ENCODE results near the gene SEPTIN5. TPM values are rescaled to one million over a fixed set of nuclear protein-coding genes. Genes with fewer than 3 reads are reported as not detected.

Gene SEPTIN5
- total RNA-seq, 1 donor from 2014 or later, result 141 TPM

GRCh38 chr22:19719050-19719482 is 4.8 kb downstream of the SEPTIN5 start:
- no peak for TF ChIP-seq CTCF (IDR thresholded peaks at IDR 0.05; ENCODE audit: borderline replicate concordance)
- peak overlapping the region; percentile 94 for H3K27ac ChIP-seq (replicated peaks)
- peaks cover 29% of the 10 kb centered on the region for H3K36me3 ChIP-seq
- intact Hi-C loops (cut with micrococcal nuclease), result no loop called here
- peak overlapping the region; percentile 80 for H3K4me3 ChIP-seq
- H3K27me3 ChIP-seq (ENCODE audit: low read depth), result peaks cover 78% of the 10 kb centered on the region
- H3K4me1 ChIP-seq, result peaks cover 93% of the 10 kb centered on the region
- no peaks in the 10 kb centered on the region for H3K9me3 ChIP-seq (replicated peaks)
- DNase-seq, result peak; percentile 49

DNA sequence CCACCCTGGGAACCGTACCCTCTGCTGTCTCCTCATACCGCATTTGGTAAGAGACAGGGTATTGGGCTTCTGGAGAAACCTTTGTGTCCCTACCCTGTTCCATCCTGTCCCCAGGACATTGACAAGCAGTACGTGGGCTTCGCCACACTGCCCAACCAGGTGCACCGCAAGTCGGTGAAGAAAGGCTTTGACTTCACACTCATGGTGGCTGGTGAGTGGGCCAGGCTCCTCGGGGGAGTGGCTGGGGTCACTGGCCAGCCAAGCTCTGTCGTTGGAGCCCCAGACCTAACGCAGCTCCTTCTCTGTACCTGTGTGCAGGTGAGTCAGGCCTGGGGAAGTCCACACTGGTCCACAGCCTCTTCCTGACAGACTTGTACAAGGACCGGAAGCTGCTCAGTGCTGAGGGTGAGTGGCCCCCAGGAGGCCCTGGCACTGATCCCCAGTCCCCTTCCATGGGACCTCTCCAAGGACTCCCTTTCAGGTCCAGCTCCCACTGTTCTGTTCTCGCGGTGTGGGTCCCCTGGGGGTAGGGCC is 5.3 kb downstream of the SEPTIN5 start:
- no peaks in the 10 kb centered on the region for H3K9me3 ChIP-seq (replicated peaks)
- peaks cover 82% of the 10 kb centered on the region for H3K27me3 ChIP-seq (ENCODE audit: low read depth)
- TF ChIP-seq CTCF (IDR thresholded peaks at IDR 0.05; ENCODE audit: borderline replicate concordance), result no peak
- peak overlapping the region; percentile 94 for H3K27ac ChIP-seq (replicated peaks)
- intact Hi-C loops (cut with micrococcal nuclease), result no loop called here
- no peak for DNase-seq
- peak overlapping the region; percentile 80 for H3K4me3 ChIP-seq
- H3K36me3 ChIP-seq, result peaks cover 29% of the 10 kb centered on the region
- peaks cover 95% of the 10 kb centered on the region for H3K4me1 ChIP-seq

GRCh38 chr22:19720150-19720827 is 6.0 kb downstream of the SEPTIN5 start:
- Histone ChIP-seq H3K4me1 (peaks cover 88% of the 10 kb centered on the region), H3K27me3 (ENCODE audit: low read depth) (peaks cover 79% of the 10 kb centered on the region), H3K4me3 (peak overlapping the region; percentile 80), H3K9me3 (replicated peaks) (no peaks in the 10 kb centered on the region), H3K27ac (replicated peaks) (peak overlapping the region; percentile 94), H3K36me3 (peaks cover 29% of the 10 kb centered on the region)
- DNase-seq, result no peak
- intact Hi-C loops (cut with micrococcal nuclease), result no loop called here
- TF ChIP-seq CTCF (IDR thresholded peaks at IDR 0.05; ENCODE audit: borderline replicate concordance), result no peak

DNA sequence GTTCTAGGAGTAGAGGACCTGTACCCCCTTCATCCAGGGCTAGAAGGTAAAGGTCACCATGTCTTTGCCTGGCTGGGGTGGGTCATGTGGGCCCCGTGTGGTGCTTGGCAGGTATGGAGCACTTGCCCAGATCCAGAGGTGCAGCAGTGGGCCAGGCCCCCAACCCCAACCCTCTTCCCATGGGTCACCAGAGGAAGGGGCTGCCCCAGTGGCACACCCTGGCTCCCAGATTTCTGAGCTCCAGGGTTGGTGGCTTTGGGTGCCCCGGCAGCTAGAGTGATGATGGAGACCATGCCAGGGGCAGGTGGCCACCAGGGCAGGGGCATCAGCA is 6.7 kb downstream of the SEPTIN5 start:
- peaks cover 82% of the 10 kb centered on the region for H3K4me1 ChIP-seq

More for the DNA sequence above, 6.7 kb downstream of the SEPTIN5 start:
- H3K4me3 ChIP-seq, result peak overlapping the region; percentile 62
- DNase-seq, result no peak
- H3K27me3 ChIP-seq (ENCODE audit: low read depth), result peaks cover 73% of the 10 kb centered on the region
- no peak for TF ChIP-seq CTCF (IDR thresholded peaks at IDR 0.05; ENCODE audit: borderline replicate concordance)
- H3K9me3 ChIP-seq (replicated peaks), result no peaks in the 10 kb centered on the region
- peaks cover 29% of the 10 kb centered on the region for H3K36me3 ChIP-seq
- peak overlapping the region; percentile 86 for H3K27ac ChIP-seq (replicated peaks)
- intact Hi-C loops (cut with micrococcal nuclease), result no loop called here
